Activated CD8-positive, alpha-beta T cell treated with anti-CD3 and anti-CD28 coated beads, Interleukin-2, amount 10 ng/mL, durations not matched to agents 7 days and 5 days (primary cell): ENCODE measurements around the gene HMGXB4. TPM values are rescaled to one million over a fixed set of nuclear protein-coding genes. Genes with fewer than 3 reads are reported as not detected.

Experiments used
- ATAC-seq: fragments of 150-1000 bp; cut with Tn5 transposase; one replicate; pipeline ENCODE4 v1.10.0; 2021; ENCODE audit warnings: moderate library complexity
- CTCF ChIA-PET: fragments of 350-600 bp; sonication (Branson Sonifier 250); formaldehyde crosslinking; loops from one replicate; lab custom pipeline; 2021; ENCODE audit warnings: antibody characterized with exemption; lab: Charles Lee
- POLR2A ChIA-PET: fragments of 350-600 bp; sonication (Branson Sonifier 250); formaldehyde crosslinking; loops from one replicate; lab custom pipeline; 2021; ENCODE audit warnings: antibody characterized with exemption; lab: Charles Lee
- DNase-seq: peaks from one replicate; pipeline ENCODE4 v3.0.0-alpha.2; 2020
- H3K27ac Mint-ChIP-seq: one replicate; pipeline ENCODE4 v1.8.0; 2021; ENCODE audit warnings: mild to moderate bottlenecking, mixed read lengths
- H3K27me3 Mint-ChIP-seq: one replicate; pipeline ENCODE4 v1.8.0; 2021; ENCODE audit warnings: low read depth, mixed read lengths
- H3K36me3 Mint-ChIP-seq: one replicate; pipeline ENCODE4 v1.8.0; 2021; ENCODE audit warnings: low read depth, mixed read lengths
- H3K4me1 Mint-ChIP-seq: one replicate; pipeline ENCODE4 v1.8.0; 2021; ENCODE audit warnings: low read depth, mixed read lengths
- H3K4me3 Mint-ChIP-seq: one replicate; pipeline ENCODE4 v1.8.0; 2021; ENCODE audit warnings: mild to moderate bottlenecking, mixed read lengths
- H3K9me3 Mint-ChIP-seq: one replicate; pipeline ENCODE4 v1.8.0; 2022; ENCODE audit warnings: mixed read lengths; ENCODE audit not compliant: insufficient read depth
- total RNA-seq, 2 experiments: library from RNA; stranded (reverse); gene quantifications; one replicate each; pipeline ENCODE4 v1.2.3, GENCODE V29; 2021

The HMGXB4 gene
- total RNA-seq, 2 experiments from 2014 or later: 34.0 to 36.0 TPM

- peaks cover 29% of the 10 kb centered on the region for H3K4me1 Mint-ChIP-seq
- H3K27ac Mint-ChIP-seq: no peak overlapping the region
- ChIA-PET CTCF (interaction anchor here (1.3 to 1.9 kb wide), 3 partner anchors 9 to 23 kb away, joined by 3 to 6 read pairs (median 4); no protein-coding TSS in a partner anchor), POLR2A (interaction anchor here (0.9 to 1.2 kb wide), 2 partner anchors 23 to 30 kb away, joined by 3 to 4 read pairs; partner anchors contain the start of gene TOM1)
- H3K27me3 Mint-ChIP-seq: no peaks in the 10 kb centered on the region
- H3K9me3 Mint-ChIP-seq: no peaks in the 10 kb centered on the region
- ATAC-seq (no peak), DNase-seq (no peak)
- H3K4me3 Mint-ChIP-seq: no peak overlapping the region
- H3K36me3 Mint-ChIP-seq: peaks cover 15% of the 10 kb centered on the region
These were observed 72.0 kb downstream of the HMGXB4 start for GRCh38 chr22:35329114-35329847.

GRCh38 chr22:35330258-35330861 is 73.1 kb downstream of the HMGXB4 start:
- peak overlapping the region; percentile 18 for H3K4me3 Mint-ChIP-seq

GRCh38 chr22:35332278-35332677 is 75.0 kb downstream of the HMGXB4 start:
- CTCF ChIA-PET: interaction anchor here (1.6 kb wide), 1 partner anchor 19 kb away, joined by 5 read pairs; no protein-coding TSS in a partner anchor
- H3K27ac Mint-ChIP-seq: no peak overlapping the region
- H3K4me1 Mint-ChIP-seq: peaks cover 43% of the 10 kb centered on the region
- H3K27me3 Mint-ChIP-seq: no peaks in the 10 kb centered on the region
- no peaks in the 10 kb centered on the region for H3K9me3 Mint-ChIP-seq
- POLR2A ChIA-PET: no interaction called here
- H3K36me3 Mint-ChIP-seq: peaks cover 12% of the 10 kb centered on the region
- DNase-seq (no peak), ATAC-seq (no peak)
- no peak overlapping the region for H3K4me3 Mint-ChIP-seq

More at GRCh38 chr22:35330258-35330861, 73.1 kb downstream of the HMGXB4 start:
- H3K4me1 Mint-ChIP-seq: peaks cover 31% of the 10 kb centered on the region
- H3K27ac Mint-ChIP-seq: peak overlapping the region; percentile 77
- peaks cover 12% of the 10 kb centered on the region for H3K36me3 Mint-ChIP-seq
- DNase-seq: peak; percentile 56
- H3K9me3 Mint-ChIP-seq: no peaks in the 10 kb centered on the region
- H3K27me3 Mint-ChIP-seq: no peaks in the 10 kb centered on the region
- ATAC-seq: peak; percentile 67
- ChIA-PET CTCF (interaction anchor here (1.3 to 1.9 kb wide), 4 partner anchors 8 to 99 kb away, joined by 3 to 6 read pairs (median 4); no protein-coding TSS in a partner anchor), POLR2A (interaction anchor here (0.7 to 1.5 kb wide), 4 partner anchors 17 to 31 kb away, joined by 3 to 7 read pairs (median 4); partner anchors contain the start of gene TOM1)

- Mint-ChIP-seq H3K4me3 (no peak overlapping the region), H3K4me1 (peaks cover 43% of the 10 kb centered on the region), H3K36me3 (peaks cover 12% of the 10 kb centered on the region), H3K27ac (no peak overlapping the region), H3K27me3 (no peaks in the 10 kb centered on the region), H3K9me3 (no peaks in the 10 kb centered on the region)
- ChIA-PET POLR2A (no interaction called here), CTCF (no interaction called here)
- DNase-seq: no peak
- no peak for ATAC-seq
These were observed 75.9 kb downstream of the HMGXB4 start for GRCh38 chr22:35333220-35333619.

- POLR2A ChIA-PET: interaction anchor here (0.8 kb wide), 1 partner anchor 12 kb away, joined by 4 read pairs; no protein-coding TSS in a partner anchor
- no peak for ATAC-seq
- DNase-seq: no peak
- H3K36me3 Mint-ChIP-seq: peaks cover 11% of the 10 kb centered on the region
- H3K4me1 Mint-ChIP-seq: peaks cover 41% of the 10 kb centered on the region
- no peak overlapping the region for H3K4me3 Mint-ChIP-seq
- H3K27ac Mint-ChIP-seq: peak overlapping the region; percentile 63
- CTCF ChIA-PET: interaction anchor here (1.3 kb wide), 1 partner anchor 43 kb away, joined by 4 read pairs; no protein-coding TSS in a partner anchor
- no peaks in the 10 kb centered on the region for H3K27me3 Mint-ChIP-seq
- H3K9me3 Mint-ChIP-seq: no peaks in the 10 kb centered on the region
These were observed 76.7 kb downstream of the HMGXB4 start for GRCh38 chr22:35334004-35334403.

GRCh38 chr22:35335468-35335867 is 78.2 kb downstream of the HMGXB4 start:
- no peaks in the 10 kb centered on the region for H3K27me3 Mint-ChIP-seq
- CTCF ChIA-PET: no interaction called here
- POLR2A ChIA-PET: no interaction called here
- ATAC-seq: no peak
- H3K9me3 Mint-ChIP-seq: no peaks in the 10 kb centered on the region
- no peak overlapping the region for H3K4me3 Mint-ChIP-seq
- peaks cover 8% of the 10 kb centered on the region for H3K36me3 Mint-ChIP-seq
- H3K4me1 Mint-ChIP-seq: peaks cover 27% of the 10 kb centered on the region
- DNase-seq: no peak
- H3K27ac Mint-ChIP-seq: peak overlapping the region; percentile 59

- ATAC-seq: peak; percentile 59
- peak; percentile 46 for DNase-seq
- H3K4me1 Mint-ChIP-seq: peaks cover 22% of the 10 kb centered on the region
- H3K27ac Mint-ChIP-seq: peak overlapping the region; percentile 59
- H3K9me3 Mint-ChIP-seq: no peaks in the 10 kb centered on the region
- no peak overlapping the region for H3K4me3 Mint-ChIP-seq
- POLR2A ChIA-PET: no interaction called here
- H3K27me3 Mint-ChIP-seq: no peaks in the 10 kb centered on the region
- peaks cover 6% of the 10 kb centered on the region for H3K36me3 Mint-ChIP-seq
- CTCF ChIA-PET: no interaction called here
These were observed 78.9 kb downstream of the HMGXB4 start for GRCh38 chr22:35335936-35336781.

GRCh38 chr22:35337932-35338331 is 80.6 kb downstream of the HMGXB4 start:
- Mint-ChIP-seq H3K4me1 (peaks cover 22% of the 10 kb centered on the region), H3K27ac (no peak overlapping the region), H3K9me3 (no peaks in the 10 kb centered on the region), H3K27me3 (no peaks in the 10 kb centered on the region), H3K4me3 (no peak overlapping the region), H3K36me3 (peaks cover 4% of the 10 kb centered on the region)
- ChIA-PET CTCF (interaction anchor here (0.9 to 1.4 kb wide), 2 partner anchors 8 to 31 kb away, joined by 3 to 4 read pairs; no protein-coding TSS in a partner anchor), POLR2A (no interaction called here)
- DNase-seq (peak; percentile 40), ATAC-seq (no peak)

- peaks cover 3% of the 10 kb centered on the region for H3K4me1 Mint-ChIP-seq
- DNase-seq (no peak), ATAC-seq (no peak)
- H3K27me3 Mint-ChIP-seq: no peaks in the 10 kb centered on the region
- no peak overlapping the region for H3K4me3 Mint-ChIP-seq
- H3K9me3 Mint-ChIP-seq: no peaks in the 10 kb centered on the region
- H3K36me3 Mint-ChIP-seq: peaks cover 4% of the 10 kb centered on the region
- ChIA-PET CTCF (interaction anchor here (1.7 kb wide), 1 partner anchor 10 kb away, joined by 8 read pairs; no protein-coding TSS in a partner anchor), POLR2A (no interaction called here)
- no peak overlapping the region for H3K27ac Mint-ChIP-seq
These were observed 84.0 kb downstream of the HMGXB4 start for GRCh38 chr22:35341090-35341874.

GRCh38 chr22:35342390-35342789 is 85.1 kb downstream of the HMGXB4 start:
- H3K27ac Mint-ChIP-seq: no peak overlapping the region

More at GRCh38 chr22:35342390-35342789, 85.1 kb downstream of the HMGXB4 start:
- POLR2A ChIA-PET: no interaction called here
- no peak for DNase-seq
- CTCF ChIA-PET: no interaction called here
- H3K27me3 Mint-ChIP-seq: no peaks in the 10 kb centered on the region
- no peaks in the 10 kb centered on the region for H3K9me3 Mint-ChIP-seq
- no peak overlapping the region for H3K4me3 Mint-ChIP-seq
- H3K4me1 Mint-ChIP-seq: no peaks in the 10 kb centered on the region
- peaks cover 4% of the 10 kb centered on the region for H3K36me3 Mint-ChIP-seq
- ATAC-seq: no peak
